ENCODE results near the gene GRAP.

The GRAP gene

GRCh38 chr17:19013806-19014627 is 32.7 kb downstream of the GRAP start:
- no peak for TF ChIP-seq POLR2AphosphoS5 (IDR thresholded peaks at IDR 0.05; ENCODE audit: low read depth, low read length)
- no peak for TF ChIP-seq FOXP2 (optimal IDR thresholded peaks at IDR 0.05; ENCODE audit: borderline replicate concordance, extremely low read depth, extremely low read length, insufficient read depth)
- TF ChIP-seq SIN3A (IDR thresholded peaks at IDR 0.05; ENCODE audit: borderline replicate concordance, insufficient read depth, low read length): no peak
- TF ChIP-seq TAF1 (IDR thresholded peaks at IDR 0.05; ENCODE audit: borderline replicate concordance, insufficient read depth, low read length): no peak
- TF ChIP-seq REST (IDR thresholded peaks at IDR 0.05; ENCODE audit: insufficient read depth in 1 of 2, low read depth in 2 of 2, low read length in 2 of 2): no peak

- no peak for TF ChIP-seq TAF1 (IDR thresholded peaks at IDR 0.05; ENCODE audit: borderline replicate concordance, insufficient read depth, low read length)
- no peak for TF ChIP-seq FOXP2 (optimal IDR thresholded peaks at IDR 0.05; ENCODE audit: borderline replicate concordance, extremely low read depth, extremely low read length, insufficient read depth)
- no peak for TF ChIP-seq POLR2AphosphoS5 (IDR thresholded peaks at IDR 0.05; ENCODE audit: low read depth, low read length)
- TF ChIP-seq SIN3A (IDR thresholded peaks at IDR 0.05; ENCODE audit: borderline replicate concordance, insufficient read depth, low read length): no peak
- TF ChIP-seq REST (IDR thresholded peaks at IDR 0.05; ENCODE audit: insufficient read depth in 1 of 2, low read depth in 2 of 2, low read length in 2 of 2): no peak
Observed at GRCh38 chr17:19013226-19013625, 33.5 kb downstream of the GRAP start.

DNA sequence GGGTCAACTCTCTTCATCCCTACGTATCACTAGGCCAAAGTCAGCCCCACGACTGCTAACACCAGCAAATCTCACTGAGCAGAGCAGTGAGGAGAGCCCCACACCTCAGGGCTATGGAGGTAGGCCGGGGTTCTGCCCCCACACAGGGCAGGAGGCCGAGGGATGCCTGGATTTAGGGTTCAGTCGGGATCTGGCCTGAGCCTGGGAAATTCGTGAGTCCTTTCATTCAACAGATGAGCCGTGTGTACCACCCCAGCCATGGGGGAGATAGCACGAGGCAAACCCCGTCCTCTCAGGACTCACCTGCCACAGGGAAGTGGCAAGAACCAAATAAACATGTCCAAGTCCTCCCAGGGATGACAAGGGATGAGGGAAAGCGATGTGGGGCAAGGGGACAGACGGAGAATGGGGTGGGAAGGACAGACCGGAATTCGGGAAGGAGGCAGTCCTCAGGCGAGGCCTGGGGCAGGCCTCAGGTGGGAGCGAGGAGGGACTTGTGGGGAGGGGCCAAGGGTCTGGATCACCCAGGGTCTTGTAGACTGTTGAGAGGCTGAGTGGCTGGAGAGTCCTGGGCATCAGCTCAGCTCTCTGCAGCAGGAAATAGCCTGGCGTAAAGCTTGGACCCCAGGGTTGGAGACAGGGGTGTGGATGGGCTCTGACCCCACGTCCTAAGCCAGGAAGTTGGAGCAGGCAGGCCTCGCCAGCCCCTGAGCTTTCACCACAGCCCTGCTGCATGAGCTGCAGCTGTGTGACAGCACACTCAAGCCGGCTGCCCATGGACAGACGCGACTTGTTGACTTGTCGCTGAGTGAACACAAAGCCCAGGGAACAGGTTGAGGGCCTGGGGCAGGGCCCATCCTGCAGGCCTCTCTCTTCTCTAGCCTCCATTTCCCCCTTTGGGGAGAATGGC is 34.3 kb downstream of the GRAP start:
- no peak for TF ChIP-seq SIN3A (IDR thresholded peaks at IDR 0.05; ENCODE audit: borderline replicate concordance, insufficient read depth, low read length)
- no peak for TF ChIP-seq REST (IDR thresholded peaks at IDR 0.05; ENCODE audit: insufficient read depth in 1 of 2, low read depth in 2 of 2, low read length in 2 of 2)
- no peak for TF ChIP-seq POLR2AphosphoS5 (IDR thresholded peaks at IDR 0.05; ENCODE audit: low read depth, low read length)
- no peak for TF ChIP-seq TAF1 (IDR thresholded peaks at IDR 0.05; ENCODE audit: borderline replicate concordance, insufficient read depth, low read length)
- no peak for TF ChIP-seq FOXP2 (optimal IDR thresholded peaks at IDR 0.05; ENCODE audit: borderline replicate concordance, extremely low read depth, extremely low read length, insufficient read depth)

DNA sequence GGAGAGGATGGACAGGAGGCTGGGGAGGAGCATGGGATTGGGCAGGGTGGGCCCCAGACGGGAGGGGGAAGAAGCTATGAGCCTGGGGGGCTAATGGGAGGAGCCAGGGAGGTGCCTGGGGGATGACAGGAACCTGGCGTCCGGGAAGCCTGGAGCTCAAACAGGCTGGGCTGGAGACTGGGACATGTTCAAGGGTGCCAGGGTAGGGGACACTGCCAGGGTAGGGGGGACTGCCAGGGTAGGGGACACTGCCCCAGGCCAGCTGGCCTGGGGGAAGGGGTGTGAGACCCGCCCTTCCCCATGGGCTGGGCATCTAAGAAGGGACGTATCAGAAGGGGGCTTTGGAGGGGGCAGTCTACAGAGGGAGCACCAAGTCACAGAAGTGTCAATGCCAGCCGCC is 35.2 kb downstream of the GRAP start:
- TF ChIP-seq REST (IDR thresholded peaks at IDR 0.05; ENCODE audit: insufficient read depth in 1 of 2, low read depth in 2 of 2, low read length in 2 of 2): no peak
- no peak for TF ChIP-seq FOXP2 (optimal IDR thresholded peaks at IDR 0.05; ENCODE audit: borderline replicate concordance, extremely low read depth, extremely low read length, insufficient read depth)
- no peak for TF ChIP-seq TAF1 (IDR thresholded peaks at IDR 0.05; ENCODE audit: borderline replicate concordance, insufficient read depth, low read length)
